Activated B cell treated with CpG ODN at 0.5 μM for 24 hours (primary cell): ENCODE measurements around the gene PCNX3. TPM values are rescaled to one million over a fixed set of nuclear protein-coding genes. Genes with fewer than 3 reads are reported as not detected.

Source experiments
- ATAC-seq: fragments of 200-7000 bp; cut with Tn5 transposase; one replicate; pipeline ENCODE4 v1.10.0; 2021; ENCODE audit warnings: low read depth, mild to moderate bottlenecking, moderate library complexity
- CTCF ChIA-PET: fragments of 350-600 bp; sonication (Branson Sonifier 250); formaldehyde crosslinking; loops from one replicate; lab custom pipeline; 2021; ENCODE audit warnings: antibody characterized with exemption; lab: Charles Lee
- POLR2A ChIA-PET: fragments of 350-600 bp; sonication (Branson Sonifier 250); formaldehyde crosslinking; loops from one replicate; lab custom pipeline; 2021; ENCODE audit warnings: antibody characterized with exemption; lab: Charles Lee
- DNase-seq: peaks from one replicate; pipeline ENCODE4 v3.0.0; 2022
- H3K27ac Mint-ChIP-seq: one replicate; pipeline ENCODE4 v1.8.0; 2020; ENCODE audit warnings: mixed read lengths
- H3K27me3 Mint-ChIP-seq: one replicate; pipeline ENCODE4 v1.8.0; 2021; ENCODE audit warnings: mixed read lengths
- H3K36me3 Mint-ChIP-seq: one replicate; pipeline ENCODE4 v1.8.0; 2021; ENCODE audit warnings: low read depth, mixed read lengths
- H3K4me1 Mint-ChIP-seq: one replicate; pipeline ENCODE4 v1.8.0; 2021; ENCODE audit warnings: mixed read lengths
- H3K4me3 Mint-ChIP-seq: one replicate; pipeline ENCODE4 v1.8.0; 2020; ENCODE audit warnings: mild to moderate bottlenecking, mixed read lengths
- H3K9me3 Mint-ChIP-seq: one replicate; pipeline ENCODE4 v1.8.0; 2020; ENCODE audit warnings: mixed read lengths
- CTCF ChIP-seq: fragments of 200-600 bp; IDR thresholded peaks from one replicate; pipeline ENCODE4 v1.8.0; 2022; ENCODE audit warnings: antibody characterized with exemption, mild to moderate bottlenecking
- intact Hi-C: fragments of 100-400 bp; cut with micrococcal nuclease; formaldehyde crosslinking; loops from one replicate; pipeline ENCODE4 v1.15.1; 2024
- total RNA-seq: library from RNA; stranded (reverse); gene quantifications from 2 replicates; pipeline ENCODE4 v1.2.3, GENCODE V29; 2022

Gene PCNX3
- total RNA-seq, 1 donor from 2014 or later: 51.4 TPM

GRCh38 chr11:65607614-65608426 lies 7.8 kb upstream of the PCNX3 start:
- CTCF ChIA-PET: no interaction called here

GRCh38 chr11:65609229-65609628 lies 6.3 kb upstream of the PCNX3 start:
- Mint-ChIP-seq H3K27ac (peak overlapping the region; percentile 41), H3K9me3 (no peaks in the 10 kb centered on the region), H3K4me1 (peaks cover 47% of the 10 kb centered on the region), H3K4me3 (no peak overlapping the region), H3K36me3 (peaks cover 73% of the 10 kb centered on the region), H3K27me3 (no peaks in the 10 kb centered on the region)
- CTCF ChIA-PET: interaction anchor here (1.5 kb wide), 1 partner anchor 21 kb away, joined by 5 read pairs; no protein-coding TSS in a partner anchor
- ATAC-seq: no peak
- no peak for TF ChIP-seq CTCF
- no peak for DNase-seq
- intact Hi-C loops: no loop called here
- POLR2A ChIA-PET: interaction anchor here (1.1 to 1.3 kb wide), 3 partner anchors 11 to 37 kb away, joined by 3 to 4 read pairs (median 3); partner anchors contain the start of gene FAM89B

More at GRCh38 chr11:65607614-65608426, 7.8 kb upstream of the PCNX3 start:
- H3K36me3 Mint-ChIP-seq: peaks cover 84% of the 10 kb centered on the region
- ATAC-seq: no peak
- intact Hi-C loops: no loop called here
- DNase-seq: no peak
- no peak overlapping the region for H3K27ac Mint-ChIP-seq
- no peak overlapping the region for H3K4me3 Mint-ChIP-seq
- H3K9me3 Mint-ChIP-seq: no peaks in the 10 kb centered on the region
- POLR2A ChIA-PET: interaction anchor here (1.1 to 1.5 kb wide), 3 partner anchors 10 to 31 kb away, joined by 3 read pairs; no protein-coding TSS in a partner anchor
- peaks cover 50% of the 10 kb centered on the region for H3K4me1 Mint-ChIP-seq
- no peaks in the 10 kb centered on the region for H3K27me3 Mint-ChIP-seq
- no peak for TF ChIP-seq CTCF

GRCh38 chr11:65609665-65610064 lies 5.9 kb upstream of the PCNX3 start:
- intact Hi-C loops: no loop called here
- ChIA-PET CTCF (interaction anchor here (0.7 to 1.5 kb wide), 2 partner anchors 15 to 21 kb away, joined by 5 read pairs; no protein-coding TSS in a partner anchor), POLR2A (interaction anchor here (1.1 to 1.3 kb wide), 2 partner anchors 15 to 37 kb away, joined by 3 to 4 read pairs; partner anchors contain the start of gene FAM89B)
- DNase-seq (no peak), ATAC-seq (no peak)
- Mint-ChIP-seq H3K36me3 (peaks cover 71% of the 10 kb centered on the region), H3K9me3 (no peaks in the 10 kb centered on the region), H3K4me3 (peak overlapping the region; percentile 15), H3K4me1 (peaks cover 47% of the 10 kb centered on the region), H3K27me3 (no peaks in the 10 kb centered on the region), H3K27ac (peak overlapping the region; percentile 66)
- TF ChIP-seq CTCF: no peak

GRCh38 chr11:65610404-65610803 lies 5.2 kb upstream of the PCNX3 start:
- H3K4me1 Mint-ChIP-seq: peaks cover 51% of the 10 kb centered on the region
- ATAC-seq: no peak
- H3K27ac Mint-ChIP-seq: peak overlapping the region; percentile 66
- H3K4me3 Mint-ChIP-seq: no peak overlapping the region
- TF ChIP-seq CTCF: no peak
- no peak for DNase-seq
- peaks cover 68% of the 10 kb centered on the region for H3K36me3 Mint-ChIP-seq
- ChIA-PET POLR2A (no interaction called here), CTCF (no interaction called here)
- no peaks in the 10 kb centered on the region for H3K9me3 Mint-ChIP-seq
- intact Hi-C loops: no loop called here
- no peaks in the 10 kb centered on the region for H3K27me3 Mint-ChIP-seq
